ENCODE data around the gene DELE1.
A peak's percentile ranks its signal among the peaks of the same experiment; 100 is the strongest.

Gene DELE1

DNA sequence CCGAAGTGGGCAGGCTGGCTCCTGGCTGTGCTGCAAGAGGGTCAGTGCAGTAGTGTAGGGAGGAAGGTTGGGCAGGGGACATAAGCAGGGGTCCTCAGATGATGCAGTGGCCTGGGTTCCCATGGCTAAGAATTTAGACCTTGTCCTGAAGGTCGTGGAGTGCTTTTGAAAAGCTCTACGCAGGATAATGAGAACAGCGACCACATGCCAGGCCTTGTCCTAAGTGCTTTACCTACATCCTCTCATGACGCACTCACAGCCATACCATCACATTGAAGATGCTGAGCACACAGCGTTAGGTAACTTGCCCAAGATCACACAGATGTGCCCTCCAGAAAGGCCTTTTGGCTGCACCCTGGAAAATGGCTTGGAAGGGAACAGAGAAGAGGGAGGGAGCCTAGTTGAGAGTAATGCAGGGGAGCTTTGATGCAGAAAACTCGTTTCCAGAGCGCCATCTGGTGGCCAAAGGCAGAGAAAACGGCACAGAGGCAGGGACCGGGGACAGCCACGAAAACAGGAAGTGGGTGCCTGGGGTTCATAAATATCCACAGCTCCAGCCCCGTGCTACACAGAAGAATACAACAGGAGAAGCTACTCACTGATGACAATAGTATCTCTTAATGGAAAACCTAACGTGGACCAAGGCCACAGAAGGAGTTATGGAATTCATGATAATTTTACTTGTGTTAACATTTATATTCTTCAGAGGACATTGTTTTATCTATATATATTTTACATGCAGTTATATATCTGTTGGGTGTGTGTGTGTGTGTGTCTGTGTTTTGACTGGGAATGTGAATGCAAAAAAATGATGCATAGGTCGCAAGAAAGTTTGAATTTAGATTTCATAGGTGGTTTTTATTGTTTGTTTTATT, 37.0 kb downstream of the DELE1 start:
- DNase-seq: no peak

DNA sequence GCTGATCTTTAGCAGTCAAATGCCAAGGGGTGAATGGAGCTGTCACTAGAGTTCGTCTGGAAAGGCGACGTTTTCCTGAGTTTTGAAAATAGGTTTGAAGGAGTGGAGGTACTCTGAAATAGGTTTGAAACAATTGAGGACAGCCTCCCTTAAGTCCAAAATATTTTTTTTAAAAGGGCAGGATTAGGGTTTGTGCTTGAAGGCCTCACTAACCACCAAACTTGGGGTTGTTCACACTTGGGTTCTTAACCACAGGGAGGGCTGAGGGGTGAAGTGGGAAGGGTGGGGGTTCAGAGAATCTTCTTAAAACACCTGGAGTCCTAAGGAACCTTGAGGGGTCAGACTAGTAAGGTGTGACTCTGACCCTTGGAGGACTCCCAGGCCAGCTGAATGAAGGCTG, 37.8 kb downstream of the DELE1 start:
- DNase-seq: no peak

GRCh38 chr5:141963701-141964100, 40.0 kb downstream of the DELE1 start:
- no peak for DNase-seq

- no peak for DNase-seq
These were observed 41.4 kb downstream of the DELE1 start for GRCh38 chr5:141965071-141965470.

- no peak for DNase-seq
These were observed 42.7 kb downstream of the DELE1 start for GRCh38 chr5:141966275-141966962.

DNA sequence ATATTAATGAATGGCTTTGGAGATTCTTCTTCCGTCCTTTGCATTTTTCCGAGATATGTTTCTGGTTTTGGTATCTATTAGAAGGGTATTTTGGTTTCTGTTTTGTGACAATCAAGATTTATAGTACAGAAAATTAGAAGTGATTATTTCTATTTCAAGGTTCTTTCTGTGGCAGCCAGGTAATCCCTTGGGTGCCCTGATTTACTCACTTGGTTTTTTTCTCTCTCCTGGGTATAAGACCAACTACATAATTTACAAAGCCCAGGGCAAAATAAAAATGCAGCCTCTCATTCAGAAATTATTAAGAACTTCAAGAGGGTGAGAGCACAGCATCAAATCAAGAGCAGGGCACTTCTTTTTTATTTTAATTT, 43.3 kb downstream of the DELE1 start:
- DNase-seq: no peak

DNA sequence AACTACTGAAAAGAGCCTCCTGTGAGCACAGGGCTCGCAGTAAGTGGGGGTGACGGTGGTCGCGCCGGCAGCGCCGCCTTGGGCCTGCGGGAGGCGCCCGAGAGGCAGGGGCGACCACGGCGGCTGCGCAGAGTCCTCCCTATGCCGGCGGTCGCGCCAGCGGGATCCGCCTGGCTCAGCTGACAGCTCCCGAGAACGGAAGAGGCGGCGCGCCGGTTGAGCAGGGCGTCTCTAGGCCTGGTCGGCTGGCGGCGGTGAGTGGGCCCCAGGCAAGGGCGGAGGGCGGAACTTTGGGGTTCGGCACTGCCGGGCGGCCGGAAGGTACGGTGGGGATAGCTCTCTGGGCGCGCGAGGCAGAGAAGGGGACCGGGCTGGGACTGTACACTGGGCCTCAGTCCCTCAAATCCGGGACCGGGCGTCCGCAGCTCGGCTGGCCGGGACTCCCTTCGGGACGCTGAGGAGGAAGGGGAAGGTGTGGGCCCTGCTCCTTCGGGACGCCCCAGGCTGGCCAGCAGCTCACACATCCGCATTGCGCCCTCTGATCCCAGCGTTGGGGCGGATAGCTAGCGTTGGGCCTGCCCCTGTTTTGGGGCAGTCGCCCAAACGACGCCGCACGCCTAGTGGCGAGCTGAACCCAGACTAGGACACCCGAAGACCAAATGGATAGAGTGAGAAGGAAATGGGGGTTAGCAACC, 45.4 kb downstream of the DELE1 start, which contains the start of gene RNF14:
TSS of gene RNF14 (plus strand) at position 192 of the 695 bp plus-strand sequence. CDS start 4,484 bp downstream, outside the sequence.
- DNase-seq: peak; percentile 57

DNA sequence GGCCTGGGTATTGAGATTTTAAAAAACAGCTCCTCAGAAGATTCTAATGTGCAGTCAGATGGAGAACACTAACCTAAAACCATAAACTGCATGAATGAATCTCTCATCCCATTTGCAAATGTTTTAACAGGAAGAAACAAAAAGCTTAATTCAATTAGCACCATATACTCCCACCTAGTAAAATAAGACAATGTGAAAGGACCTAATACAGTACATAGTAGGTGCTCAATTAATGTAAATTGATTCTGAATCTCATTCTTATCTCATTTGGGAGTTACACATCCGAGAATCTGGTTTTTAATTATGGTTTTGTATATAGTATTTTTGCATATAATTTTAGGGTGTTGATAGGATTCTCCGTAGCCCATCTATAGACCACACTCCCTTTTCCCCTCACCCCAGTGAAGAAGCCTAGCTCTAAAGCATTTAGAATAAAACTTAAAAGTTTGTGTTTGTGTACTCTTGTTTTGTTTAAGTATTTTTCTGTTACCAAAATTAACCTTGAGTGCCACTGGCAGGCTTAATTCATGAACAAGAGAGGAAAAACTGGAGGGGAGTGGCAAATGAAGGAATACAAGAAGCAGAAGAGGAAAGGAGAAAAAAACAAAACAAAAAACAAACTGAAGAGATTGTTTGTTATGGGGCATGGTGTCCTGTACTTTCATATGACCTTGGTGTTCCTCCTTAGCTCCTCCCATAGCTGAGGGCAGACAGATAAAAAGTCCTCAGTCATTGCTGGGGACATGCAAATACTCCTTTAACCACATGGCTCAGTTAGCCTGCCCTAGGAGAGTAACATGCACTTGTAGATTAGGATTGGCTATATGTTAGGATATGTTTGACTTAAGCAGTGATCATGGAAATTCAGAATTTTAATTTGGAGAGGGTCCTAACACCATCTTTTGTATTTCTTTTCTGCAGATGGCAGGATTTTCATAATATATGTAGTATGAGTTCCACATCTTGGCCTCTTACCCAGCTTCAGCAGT, 46.4 kb downstream of the DELE1 start:
- no peak for DNase-seq

GRCh38 chr5:141973871-141974595, 50.4 kb downstream of the DELE1 start:
- DNase-seq: no peak

- DNase-seq: no peak
These were observed 52.5 kb downstream of the DELE1 start for GRCh38 chr5:141976176-141976575.

DNA sequence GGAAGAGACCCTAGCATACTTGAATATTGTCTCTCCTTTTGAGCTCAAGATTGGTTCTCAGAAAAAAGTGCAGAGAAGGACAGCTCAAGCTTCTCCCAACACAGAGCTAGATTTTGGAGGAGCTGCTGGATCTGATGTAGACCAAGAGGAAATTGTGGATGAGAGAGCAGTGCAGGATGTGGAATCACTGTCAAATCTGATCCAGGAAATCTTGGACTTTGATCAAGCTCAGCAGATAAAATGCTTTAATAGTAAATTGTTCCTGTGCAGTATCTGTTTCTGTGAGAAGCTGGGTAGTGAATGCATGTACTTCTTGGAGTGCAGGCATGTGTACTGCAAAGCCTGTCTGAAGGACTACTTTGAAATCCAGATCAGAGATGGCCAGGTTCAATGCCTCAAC, 54.7 kb downstream of the DELE1 start:
- no peak for DNase-seq

- no peak for DNase-seq
These were observed 59.0 kb downstream of the DELE1 start for GRCh38 chr5:141982626-141983025.

- DNase-seq: no peak
These were observed 62.4 kb downstream of the DELE1 start for GRCh38 chr5:141986072-141986471.

DNA sequence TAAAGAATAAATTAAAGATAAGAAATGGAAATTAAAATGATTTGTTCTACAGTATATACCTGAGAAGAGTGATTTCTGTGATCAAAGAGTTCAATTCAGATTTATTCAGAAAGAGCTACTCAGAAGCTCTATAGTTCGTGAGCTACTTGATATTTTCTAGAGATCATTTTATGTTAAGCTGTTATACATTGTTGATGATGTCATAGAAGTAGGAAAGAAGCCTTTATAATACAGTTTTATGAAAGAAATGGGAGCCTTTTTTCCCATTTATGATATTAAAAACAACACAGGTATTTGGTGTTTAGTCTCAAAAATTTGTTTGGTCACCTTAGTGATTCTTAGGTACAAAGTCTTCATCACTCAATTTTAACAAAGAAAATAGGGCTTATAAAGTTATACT, 66.0 kb downstream of the DELE1 start:
- DNase-seq: no peak
